Measurements from ENCODE around the gene GPR84. TPM values are rescaled to one million over a fixed set of nuclear protein-coding genes. Genes with fewer than 3 reads are reported as not detected.

Gene GPR84
- total RNA-seq, 1 experiment from 2014 or later: not detected

GRCh38 chr12:54386403-54387113, 22.3 kb upstream of the GPR84 start:
- DNase-seq: no peak
- Mint-ChIP-seq H3K9me3 (ENCODE audit: unreplicated experiment) (no peaks in the 10 kb centered on the region), H3K4me3 (ENCODE audit: unreplicated experiment) (no peak overlapping the region), H3K27ac (ENCODE audit: unreplicated experiment) (no peak overlapping the region), H3K4me1 (ENCODE audit: low read depth, unreplicated experiment) (peaks cover 22% of the 10 kb centered on the region), H3K36me3 (ENCODE audit: insufficient read depth, unreplicated experiment) (peaks cover 17% of the 10 kb centered on the region), H3K27me3 (ENCODE audit: insufficient read depth, unreplicated experiment) (no peaks in the 10 kb centered on the region)
- H3K4me1 ChIP-seq: peaks cover 34% of the 10 kb centered on the region
- no TSS peak for BruUV-seq (replicated peaks)
- H3K9me3 ChIP-seq: no peaks in the 10 kb centered on the region
- H3K36me3 ChIP-seq (ENCODE audit: control insufficient read depth, insufficient read depth, low read length): no peaks in the 10 kb centered on the region
- intact Hi-C loops (cut with micrococcal nuclease; ENCODE audit: unreplicated experiment): loop anchor here (1.0 kb wide), 1 partner anchor 7 kb away; no protein-coding TSS in a partner anchor
- POLR2A ChIA-PET: no interaction called here
- CTCF ChIA-PET: interaction anchor here (3.2 kb wide), 1 partner anchor 13 kb away, joined by 18 read pairs; no protein-coding TSS in a partner anchor
- TF ChIP-seq CTCF (IDR thresholded peaks at IDR 0.05; ENCODE audit: insufficient read depth in 1 of 2, low read depth in 1 of 2, low read length in 1 of 2, severe bottlenecking in 1 of 2, unreplicated experiment in 1 of 2): no peak
- no peak overlapping the region for H3K4me3 ChIP-seq (ENCODE audit: low read depth, low read length)
- H3K27me3 ChIP-seq (replicated peaks; ENCODE audit: control insufficient read depth, insufficient read depth, low read length): no peaks in the 10 kb centered on the region

DNA sequence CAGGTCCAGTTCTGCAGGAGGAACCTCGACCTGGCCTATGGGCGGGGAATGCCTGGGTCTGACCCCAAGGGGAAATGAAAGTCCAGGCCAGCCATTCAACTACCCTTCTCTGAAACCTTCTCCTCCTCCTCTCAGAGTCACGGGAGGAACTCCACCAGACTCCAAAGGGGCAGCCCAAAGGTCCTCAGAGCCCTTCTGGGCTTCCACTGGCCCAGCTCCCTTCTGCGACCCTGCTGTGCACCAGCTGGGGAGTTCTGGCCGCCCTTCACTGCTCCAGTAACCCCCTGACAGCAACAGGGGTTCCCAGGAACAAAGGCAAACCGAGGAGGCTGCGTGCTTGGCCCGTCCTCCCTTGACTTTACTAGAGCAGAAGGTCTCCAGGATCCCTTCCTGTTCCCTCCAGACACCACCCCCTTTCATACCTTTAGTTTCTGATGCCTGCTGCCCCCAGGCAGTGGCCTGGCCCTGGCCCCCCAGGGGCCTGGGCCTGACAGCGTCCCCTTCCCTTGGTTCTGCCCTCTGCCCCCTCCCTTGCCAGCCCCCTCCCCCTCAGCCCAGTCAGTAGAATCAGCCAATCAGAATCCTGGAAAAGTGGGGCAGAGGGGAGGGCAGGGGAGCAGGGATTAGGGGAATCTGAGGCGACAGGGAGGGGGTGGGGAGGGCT, 21.1 kb upstream of the GPR84 start:
- POLR2A ChIA-PET: no interaction called here
- Histone ChIP-seq H3K4me3 (ENCODE audit: low read depth, low read length) (no peak overlapping the region), H3K36me3 (ENCODE audit: control insufficient read depth, insufficient read depth, low read length) (no peaks in the 10 kb centered on the region), H3K4me1 (peaks cover 34% of the 10 kb centered on the region), H3K9me3 (no peaks in the 10 kb centered on the region), H3K27me3 (replicated peaks; ENCODE audit: control insufficient read depth, insufficient read depth, low read length) (no peaks in the 10 kb centered on the region)
- Mint-ChIP-seq H3K4me1 (ENCODE audit: low read depth, unreplicated experiment) (peaks cover 22% of the 10 kb centered on the region), H3K36me3 (ENCODE audit: insufficient read depth, unreplicated experiment) (peaks cover 17% of the 10 kb centered on the region), H3K27me3 (ENCODE audit: insufficient read depth, unreplicated experiment) (no peaks in the 10 kb centered on the region), H3K27ac (ENCODE audit: unreplicated experiment) (no peak overlapping the region), H3K4me3 (ENCODE audit: unreplicated experiment) (no peak overlapping the region), H3K9me3 (ENCODE audit: unreplicated experiment) (no peaks in the 10 kb centered on the region)
- no peak for DNase-seq
- no TSS peak for BruUV-seq (replicated peaks)
- intact Hi-C loops (cut with micrococcal nuclease; ENCODE audit: unreplicated experiment): no loop called here
- CTCF ChIA-PET: interaction anchor here (1.5 to 3.2 kb wide), 2 partner anchors 14 to 48 kb away, joined by 4 to 18 read pairs; no protein-coding TSS in a partner anchor
- no peak for TF ChIP-seq CTCF (IDR thresholded peaks at IDR 0.05; ENCODE audit: insufficient read depth in 1 of 2, low read depth in 1 of 2, low read length in 1 of 2, severe bottlenecking in 1 of 2, unreplicated experiment in 1 of 2)

GRCh38 chr12:54384591-54385041, 20.3 kb upstream of the GPR84 start, which contains the start of gene ZNF385A:
Gene ZNF385A (minus strand): TSS chr12:54384733. CDS start chr12:54384514, 219 bp downstream.
- no TSS peak for BruUV-seq (replicated peaks)
- Histone ChIP-seq H3K36me3 (ENCODE audit: control insufficient read depth, insufficient read depth, low read length) (no peaks in the 10 kb centered on the region), H3K4me3 (ENCODE audit: low read depth, low read length) (no peak within 1 kb of the TSS), H3K27me3 (replicated peaks; ENCODE audit: control insufficient read depth, insufficient read depth, low read length) (no peaks in the 10 kb centered on the region), H3K9me3 (no peaks in the 10 kb centered on the region), H3K4me1 (peaks cover 27% of the 10 kb centered on the region)
- Mint-ChIP-seq H3K27ac (ENCODE audit: unreplicated experiment) (no peak within 1 kb of the TSS), H3K9me3 (ENCODE audit: unreplicated experiment) (no peaks in the 10 kb centered on the region), H3K27me3 (ENCODE audit: insufficient read depth, unreplicated experiment) (no peaks in the 10 kb centered on the region), H3K4me3 (ENCODE audit: unreplicated experiment) (no peak within 1 kb of the TSS), H3K36me3 (ENCODE audit: insufficient read depth, unreplicated experiment) (peaks cover 13% of the 10 kb centered on the region), H3K4me1 (ENCODE audit: low read depth, unreplicated experiment) (peaks cover 17% of the 10 kb centered on the region)
- intact Hi-C loops (cut with micrococcal nuclease; ENCODE audit: unreplicated experiment): no loop called here
- POLR2A ChIA-PET: no interaction called here
- CTCF ChIA-PET: interaction anchor here (1.3 to 1.5 kb wide), 2 partner anchors 15 to 47 kb away, joined by 4 read pairs; no protein-coding TSS in a partner anchor
- TF ChIP-seq CTCF (IDR thresholded peaks at IDR 0.05; ENCODE audit: insufficient read depth in 1 of 2, low read depth in 1 of 2, low read length in 1 of 2, severe bottlenecking in 1 of 2, unreplicated experiment in 1 of 2): no peak
- DNase-seq: no peak
